Lower leg skin (tissue), 4 donors: ENCODE results near the gene APBB2. TPM values are rescaled to one million over a fixed set of nuclear protein-coding genes. Genes with fewer than 3 reads are reported as not detected.
A peak's percentile ranks its signal among the peaks of the same experiment; 100 is the strongest.
"Not testable (repeated sequence)": the region's sequence is repeated elsewhere in the genome, so short reads cannot be mapped to it uniquely, and the experiment has no call there.

Source experiments
- DNase-seq, 2 donors: peaks; one replicate each; pipeline ENCODE4 v3.0.0-alpha.2; 2019; ENCODE audit warnings: low spot score in 2 of 2
- H3K4me3 ChIP-seq: fragments of 200-600 bp; sonication (generic); 2 replicates; pipeline ENCODE4 v1.5.1; 2017; ENCODE audit warnings: mild to moderate bottlenecking, low read depth; ENCODE audit not compliant: poor library complexity, severe bottlenecking
- CTCF ChIP-seq, 3 donors: fragments of 450-650 bp; IDR thresholded peaks; one replicate each; pipeline ENCODE4 v1.5.1; 2016; ENCODE audit warnings: antibody characterized with exemption in 3 of 3, mild to moderate bottlenecking in 3 of 3, moderate library complexity in 2 of 3
- POLR2A ChIP-seq, 2 donors: fragments of 450-650 bp; IDR thresholded peaks; one replicate each; pipeline ENCODE4 v1.6.1; 2016 to 2017; ENCODE audit warnings: antibody characterized with exemption in 2 of 2, mild to moderate bottlenecking in 1 of 2, moderate library complexity in 1 of 2
- WGBS, 2 donors: methylation state at CpG; one replicate each; pipeline ENCODE4 v1.1.5; 2018; 5-methylcytosine and 5-hydroxymethylcytosine counted together
- intact Hi-C: fragments of 100-400 bp; cut with DNase I; formaldehyde crosslinking; loops from one replicate; pipeline ENCODE4 v1.15.0; 2023; ENCODE audit warnings: low total_unique reads
- total RNA-seq, 4 donors: library from RNA; depleted of rRNA; stranded (reverse); fragments of >200 nt; gene quantifications; one replicate each; pipeline ENCODE4 v1.1.0, GENCODE V29; 2016

APBB2 gene
- total RNA-seq, 4 donors from 2014 or later = 24.0 to 49.2 (median 43.3) TPM

DNA sequence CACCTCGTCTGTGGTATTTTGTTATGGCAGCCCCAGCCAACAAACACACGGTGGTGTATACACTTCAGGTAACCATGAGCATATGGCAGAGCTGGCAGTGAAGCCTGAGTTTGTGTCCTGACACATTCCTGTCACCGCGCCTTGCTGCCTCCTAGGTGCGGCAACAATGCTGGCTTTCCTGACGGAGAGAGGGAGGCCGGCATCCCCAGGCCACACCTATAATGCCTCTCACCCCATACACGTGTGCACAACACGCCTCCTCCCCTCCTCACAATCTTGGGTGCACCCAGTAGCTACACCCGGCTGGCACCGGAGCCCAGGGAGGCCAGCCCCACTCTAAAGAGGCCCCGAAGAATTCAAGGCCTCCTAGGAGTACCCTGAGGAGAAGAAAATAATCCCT, 306.0 kb downstream of the APBB2 start:
- DNase-seq = peak; percentile 38 to 87
- no peak overlapping the region for H3K4me3 ChIP-seq
- intact Hi-C loops = no loop called here
- 40 to 71% methylated on average over 12 of the region's 12 CpGs for WGBS, 2 donors
- TF ChIP-seq POLR2A (IDR thresholded peaks at IDR 0.05) (no peak), CTCF (IDR thresholded peaks at IDR 0.05) (no peak)

DNA sequence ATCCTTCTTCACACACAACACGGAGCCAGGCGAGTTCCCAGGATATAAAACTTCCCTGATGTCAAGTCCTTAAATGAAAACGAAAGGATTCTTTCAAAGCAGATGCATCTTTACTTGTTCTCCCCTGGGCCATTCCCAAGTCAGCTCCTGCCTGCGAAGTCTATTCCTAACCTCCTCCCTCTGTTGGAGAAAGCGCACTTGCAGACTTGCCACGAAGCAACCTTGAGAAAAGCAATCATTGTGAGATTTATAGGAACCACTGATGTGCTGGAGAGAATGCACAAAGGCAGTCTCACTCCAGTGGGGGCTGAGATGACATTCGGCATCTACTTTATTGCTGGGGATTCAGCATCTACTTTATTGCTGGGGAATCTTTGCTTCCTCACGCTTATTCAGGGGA, 308.9 kb downstream of the APBB2 start:
- DNase-seq = no peak
- intact Hi-C loops = no loop called here
- WGBS, 2 donors = 88 to 91% methylated on average over 8 of the region's 8 CpGs
- H3K4me3 ChIP-seq = no peak overlapping the region
- no peak for TF ChIP-seq POLR2A (IDR thresholded peaks at IDR 0.05)
- TF ChIP-seq CTCF (IDR thresholded peaks at IDR 0.05) = no peak

DNA sequence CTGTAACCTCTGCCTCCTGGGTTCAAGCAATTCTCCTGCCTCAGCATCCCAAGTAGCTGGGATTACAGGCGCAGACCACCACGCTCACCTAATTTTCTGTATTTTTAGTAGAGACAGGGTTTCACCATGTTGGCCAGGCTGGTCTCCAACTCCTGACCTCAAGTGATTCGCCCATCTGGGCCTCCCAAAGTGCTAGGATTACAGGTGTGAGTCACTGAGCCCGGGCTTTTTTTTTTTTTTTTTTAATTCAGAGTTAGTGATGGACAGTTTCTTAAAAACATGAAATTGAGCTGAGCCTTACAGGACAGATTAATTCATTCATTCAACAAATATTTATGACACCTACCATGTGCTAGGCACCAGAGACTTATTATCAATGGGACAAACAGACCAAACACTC, 313.8 kb downstream of the APBB2 start:
- 84 to 88% methylated on average over 4 of the region's 4 CpGs for WGBS, 2 donors

GRCh38 chr4:40897557-40898203, 316.7 kb downstream of the APBB2 start:
- DNase-seq = peak; percentile 43 to 91
- no peak overlapping the region for H3K4me3 ChIP-seq
- 41% methylated on average over 10 of the region's 10 CpGs for WGBS, 2 donors
- intact Hi-C loops = no loop called here
- TF ChIP-seq CTCF (IDR thresholded peaks at IDR 0.05) = no peak
- TF ChIP-seq POLR2A (IDR thresholded peaks at IDR 0.05) = no peak

More for the DNA sequence above, 313.8 kb downstream of the APBB2 start:
- intact Hi-C loops, H3K4me3 ChIP-seq, DNase-seq: not testable (repeated sequence)

DNA sequence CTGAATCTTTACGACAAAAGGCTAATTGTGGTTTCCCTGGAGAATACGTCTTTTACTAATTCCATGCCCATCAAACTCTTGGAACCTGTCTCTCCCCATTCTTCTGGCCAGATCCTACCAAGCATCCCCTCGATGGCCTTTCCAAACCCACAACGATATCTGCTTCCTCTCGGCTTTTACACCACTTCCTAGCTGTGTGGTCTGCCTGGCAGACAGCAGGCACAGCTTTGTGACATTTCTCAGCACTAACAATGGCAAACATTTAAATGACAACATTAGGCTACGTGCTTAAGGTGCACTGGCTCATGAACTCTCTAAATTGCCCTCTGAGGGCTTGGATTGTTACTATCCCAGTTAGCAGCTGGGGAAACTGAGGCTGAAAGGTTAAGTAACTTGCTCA, 323.6 kb downstream of the APBB2 start:
- TF ChIP-seq POLR2A (IDR thresholded peaks at IDR 0.05) (no peak), CTCF (IDR thresholded peaks at IDR 0.05) (no peak)
- no peak for DNase-seq
- 78 to 84% methylated on average over 6 of the region's 6 CpGs for WGBS, 2 donors
- no peak overlapping the region for H3K4me3 ChIP-seq
- intact Hi-C loops = no loop called here

- intact Hi-C loops = no loop called here
- WGBS, 2 donors = 94% methylated on average over 18 of the region's 18 CpGs
- no peak for TF ChIP-seq CTCF (IDR thresholded peaks at IDR 0.05)
- TF ChIP-seq POLR2A (IDR thresholded peaks at IDR 0.05) = no peak
- H3K4me3 ChIP-seq = no peak overlapping the region
- no peak for DNase-seq
Observed at GRCh38 chr4:40890199-40890598, 324.1 kb downstream of the APBB2 start.
